ENCODE measurements around the gene FRS3. TPM values are rescaled to one million over a fixed set of nuclear protein-coding genes. Genes with fewer than 3 reads are reported as not detected.

Gene FRS3
- total and polyA plus RNA-seq, 9 donors: 1.00 to 8.4 (median 6.2) TPM

GRCh38 chr6:41731561-41732086 is 48.1 kb downstream of the FRS3 start:
- Histone ChIP-seq H3K9me3 (no peaks in the 10 kb centered on the region), H3K4me1 (ENCODE audit: insufficient read depth) (peaks cover 3% of the 10 kb centered on the region), H3K4me3 (no peak overlapping the region), H3K36me3 (no peaks in the 10 kb centered on the region), H3K27ac (no peak overlapping the region), H3K27me3 (no peaks in the 10 kb centered on the region)
- 88 to 92% (median 89%) methylated on average over 7 of the region's 7 CpGs for WGBS, 3 donors
- no peak for TF ChIP-seq EP300 (IDR thresholded peaks at IDR 0.05)
- TF ChIP-seq CTCF (IDR thresholded peaks at IDR 0.05): no peak
- TF ChIP-seq POLR2A (IDR thresholded peaks at IDR 0.05): no peak
- no peak for DNase-seq
- intact Hi-C loops (cut with DNase I): no loop called here

- H3K36me3 ChIP-seq: no peaks in the 10 kb centered on the region
- DNase-seq: no peak
- peaks cover 3% of the 10 kb centered on the region for H3K4me1 ChIP-seq (ENCODE audit: insufficient read depth)
- no peak overlapping the region for H3K4me3 ChIP-seq
- intact Hi-C loops (cut with DNase I): no loop called here
- whole genome bisulfite sequencing, 3 donors: 66 to 83% (median 77%) methylated on average over 9 of the region's 9 CpGs
- no peaks in the 10 kb centered on the region for H3K27me3 ChIP-seq
- H3K9me3 ChIP-seq: no peaks in the 10 kb centered on the region
- no peak for TF ChIP-seq EP300 (IDR thresholded peaks at IDR 0.05)
- no peak overlapping the region for H3K27ac ChIP-seq
These were observed 48.9 kb downstream of the FRS3 start for GRCh38 chr6:41730531-41731436.

GRCh38 chr6:41729624-41730023 is 50.1 kb downstream of the FRS3 start:
- WGBS, 3 donors: 91 to 95% (median 95%) methylated on average over 7 of the region's 7 CpGs
- H3K4me1 ChIP-seq (ENCODE audit: insufficient read depth): peaks cover 3% of the 10 kb centered on the region
- H3K4me3 ChIP-seq: no peak overlapping the region
- no peaks in the 10 kb centered on the region for H3K27me3 ChIP-seq
- TF ChIP-seq CTCF (IDR thresholded peaks at IDR 0.05): no peak
- no peak for TF ChIP-seq EP300 (IDR thresholded peaks at IDR 0.05)
- TF ChIP-seq POLR2A (IDR thresholded peaks at IDR 0.05): no peak
- H3K36me3 ChIP-seq: no peaks in the 10 kb centered on the region
- intact Hi-C loops (cut with DNase I): no loop called here
- DNase-seq: no peak
- H3K9me3 ChIP-seq: no peaks in the 10 kb centered on the region
- H3K27ac ChIP-seq: no peak overlapping the region

GRCh38 chr6:41728954-41729353 is 50.7 kb downstream of the FRS3 start:
- WGBS, 3 donors: 94 to 97% (median 94%) methylated on average over 7 of the region's 7 CpGs
- no peak for DNase-seq
- Histone ChIP-seq H3K36me3 (no peaks in the 10 kb centered on the region), H3K27me3 (no peaks in the 10 kb centered on the region), H3K27ac (no peak overlapping the region), H3K4me3 (no peak overlapping the region), H3K4me1 (ENCODE audit: insufficient read depth) (peaks cover 3% of the 10 kb centered on the region), H3K9me3 (no peaks in the 10 kb centered on the region)
- TF ChIP-seq POLR2A (IDR thresholded peaks at IDR 0.05) (no peak), CTCF (IDR thresholded peaks at IDR 0.05) (no peak), EP300 (IDR thresholded peaks at IDR 0.05) (no peak)
- intact Hi-C loops (cut with DNase I): no loop called here
